H1 (cell line): Measurements from ENCODE around the gene IKZF3. TPM values are rescaled to one million over a fixed set of nuclear protein-coding genes. Genes with fewer than 3 reads are reported as not detected.
A peak's percentile ranks its signal among the peaks of the same experiment; 100 is the strongest.

Experiments used
- BACH1 ChIP-seq: IDR thresholded peaks from 2 replicates; pipeline ENCODE4 v1.6.1; 2012; ENCODE audit warnings: low read length, improper control_type of control experiment
- BCL11A ChIP-seq, 2 experiments: IDR thresholded peaks; one replicate each; pipeline ENCODE4 v1.6.1; 2011; ENCODE audit warnings: low read depth in 2 of 2, low read length in 2 of 2, mild to moderate bottlenecking in 2 of 2
- FOSL1 ChIP-seq: IDR thresholded peaks from 2 replicates; pipeline ENCODE4 v1.6.1; 2011; ENCODE audit warnings: mild to moderate bottlenecking, low read depth, low read length, moderate library complexity; ENCODE audit not compliant: insufficient read depth
- GTF2F1 ChIP-seq: IDR thresholded peaks from 2 replicates; pipeline ENCODE4 v1.6.1; 2012; ENCODE audit warnings: low read depth, low read length, improper control_type of control experiment, borderline replicate concordance
- HDAC2 ChIP-seq, 2 experiments: fragments of 300-600 bp in 1 of 2; sonication (generic) in 1 of 2; IDR thresholded peaks; 2 replicates each; pipeline ENCODE4 v1.6.1; 2011 to 2012; ENCODE audit warnings: low read depth in 2 of 2, low read length in 2 of 2, mild to moderate bottlenecking in 2 of 2, moderate library complexity in 2 of 2, borderline replicate concordance in 1 of 2, inconsistent platforms in 1 of 2
- HDAC6 ChIP-seq: IDR thresholded peaks from one replicate; pipeline ENCODE4 v1.7.1; 2012; ENCODE audit warnings: low read depth, mild to moderate bottlenecking, inconsistent platforms, low read length, moderate library complexity
- JUN ChIP-seq: IDR thresholded peaks from 2 replicates; pipeline ENCODE4 v1.6.1; 2011; ENCODE audit warnings: low read depth, mild to moderate bottlenecking, improper control_type of control experiment, low read length
- JUND ChIP-seq: IDR thresholded peaks from 2 replicates; pipeline ENCODE4 v1.6.1; 2011; ENCODE audit warnings: mild to moderate bottlenecking, improper control_type of control experiment, low read length
- MAX ChIP-seq: IDR thresholded peaks from 2 replicates; pipeline ENCODE4 v1.6.1; 2012; ENCODE audit warnings: inconsistent platforms
- NRF1 ChIP-seq: IDR thresholded peaks from 2 replicates; pipeline ENCODE4 v1.6.1; 2011; ENCODE audit warnings: mild to moderate bottlenecking, low read depth, low read length, improper control_type of control experiment
- PHF8 ChIP-seq: fragments of 200-600 bp; sonication (generic); conservative IDR thresholded peaks from 2 replicates; pipeline ENCODE4 v1.7.1; 2012; ENCODE audit warnings: low read depth, mild to moderate bottlenecking, inconsistent platforms, low read length, moderate library complexity
- POLR2A ChIP-seq, 2 experiments: IDR thresholded peaks; 1 replicate in 1 of 2; 2 replicates in 1 of 2; pipeline ENCODE4 v1.6.1; 2011; ENCODE audit warnings: low read depth in 2 of 2, low read length in 2 of 2, mild to moderate bottlenecking in 2 of 2; ENCODE audit errors: control extremely low read depth in 1 of 2
- POLR2AphosphoS5 ChIP-seq: IDR thresholded peaks from 2 replicates; pipeline ENCODE4 v1.6.1; 2011; ENCODE audit warnings: low read depth, low read length
- RBBP5 ChIP-seq: IDR thresholded peaks from 2 replicates; pipeline ENCODE4 v1.7.1; 2012; ENCODE audit warnings: low read depth, mild to moderate bottlenecking, inconsistent platforms, low read length, moderate library complexity, borderline replicate concordance
- RNF2 ChIP-seq: fragments of 200-900, 300-1000 bp; sonication (generic); IDR thresholded peaks from 2 replicates; pipeline ENCODE4 v1.7.1; 2016; ENCODE audit warnings: borderline replicate concordance, low read depth, mild to moderate bottlenecking, antibody characterized with exemption, low read length; ENCODE audit not compliant: poor library complexity, severe bottlenecking; ENCODE audit errors: missing control alignments
- SIN3A ChIP-seq, 2 experiments: IDR thresholded peaks in 1 of 2; conservative IDR thresholded peaks in 1 of 2; 2 replicates each; pipeline ENCODE4 v1.6.1; 2011 to 2012; ENCODE audit warnings: low read length in 2 of 2, improper control_type of control experiment in 1 of 2, low read depth in 1 of 2, mild to moderate bottlenecking in 1 of 2
- SIX5 ChIP-seq: IDR thresholded peaks from 2 replicates; pipeline ENCODE4 v1.6.1; 2011; ENCODE audit warnings: mild to moderate bottlenecking, low read depth, low read length
- SP2 ChIP-seq: IDR thresholded peaks from 2 replicates; pipeline ENCODE4 v1.6.1; 2012; ENCODE audit warnings: mild to moderate bottlenecking, low read length, inconsistent platforms
- SP4 ChIP-seq: IDR thresholded peaks from 2 replicates; pipeline ENCODE4 v1.6.1; 2012; ENCODE audit warnings: low read length, inconsistent platforms
- SUZ12 ChIP-seq: fragments of 200-600 bp; sonication (generic); IDR thresholded peaks from 2 replicates; pipeline ENCODE4 v1.6.1; 2012; ENCODE audit warnings: mild to moderate bottlenecking, inconsistent platforms, low read length, moderate library complexity, mixed read lengths
- TAF1 ChIP-seq: IDR thresholded peaks from 2 replicates; pipeline ENCODE4 v1.6.1; 2011; ENCODE audit warnings: mild to moderate bottlenecking, low read depth, low read length
- TCF12 ChIP-seq: IDR thresholded peaks from 2 replicates; pipeline ENCODE4 v1.6.1; 2011; ENCODE audit warnings: low read depth, mild to moderate bottlenecking, low read length
- TEAD4 ChIP-seq: IDR thresholded peaks from 2 replicates; pipeline ENCODE4 v1.6.1; 2012; ENCODE audit warnings: low read depth, low read length, inconsistent platforms, mixed read lengths
- ZNF274 ChIP-seq: IDR thresholded peaks from 2 replicates; pipeline ENCODE4 v1.7.0; 2012; ENCODE audit warnings: low read length, borderline replicate concordance; ENCODE audit errors: extremely low read depth
- polyA plus RNA-seq, 7 experiments: library from polyadenylated mRNA; depleted of rRNA in 3 of 7; stranded (reverse) in 5 of 7; unstranded in 2 of 7; fragments of >200 nt in 5 of 7; fragments of 200-250 nt in 2 of 7; gene quantifications; 1 replicate in 5 of 7; 2 replicates in 1 of 7; 4 replicates in 1 of 7; pipeline versions ENCODE4 v1.2.1 to v1.2.3, GENCODE V29; 2011 to 2013; ENCODE audit warnings: missing spikeins in 2 of 7, mixed read lengths in 2 of 7
- total RNA-seq: library from RNA; stranded (reverse); fragmentation: NEBNext Ultra II Directional; extraction: Animal tissue kit (Norgen Biotek cat#: 25700); gene quantifications from 2 replicates; pipeline ENCODE4 v1.2.1, GENCODE V29; 2021

Gene IKZF3
- total and polyA plus RNA-seq, 2 of the 8 experiments (the other 6 are each of a cell fraction or from before 2014, with no cell fraction given): 0.23 to 0.56 TPM

- no peak for TF ChIP-seq HDAC6
- peak; percentile 41; the same call in 1 of the 2 replicates for TF ChIP-seq MAX
- no peak for TF ChIP-seq GTF2F1
- TF ChIP-seq POLR2A (IDR thresholded peaks at IDR 0.05; ENCODE audit: control extremely low read depth in 1 of 2, low read depth in 2 of 2, low read length in 2 of 2): 0 out of 3 replicates have a peak, but pooled peaks of 1 of the 2 experiments have one; percentile 32
- TF ChIP-seq BACH1: peak; percentile 26; the same call in 1 of the 2 replicates
- no peak; the same call in 1 of the 2 replicates for TF ChIP-seq TAF1
- no peak for TF ChIP-seq RNF2
- TF ChIP-seq NRF1: no peak
- no peak for TF ChIP-seq JUN
- TF ChIP-seq FOSL1: no peak
- no peak for TF ChIP-seq RBBP5
- no peak for TF ChIP-seq JUND
- no peak for TF ChIP-seq BCL11A (IDR thresholded peaks at IDR 0.05; ENCODE audit: low read depth in 2 of 2, low read length in 2 of 2)
- no peak; the same call in 1 of the 2 replicates for TF ChIP-seq SUZ12
- TF ChIP-seq SP4: no peak
- no peak for TF ChIP-seq TEAD4
- TF ChIP-seq POLR2AphosphoS5: no peak
- TF ChIP-seq SP2: no peak
- 0 out of 2 replicates have a peak, but pooled peaks have one; percentile 18 for TF ChIP-seq PHF8
- no peak for TF ChIP-seq SIX5
- no peak for TF ChIP-seq TCF12
- no peak for TF ChIP-seq ZNF274
- 0 out of 4 replicates have a peak, but pooled peaks of 1 of the 2 experiments have one; percentile 37 for TF ChIP-seq SIN3A (conservative IDR thresholded peaks at IDR 0.05 in 1 of 2, IDR thresholded peaks at IDR 0.05 in 1 of 2; ENCODE audit: low read depth in 1 of 2, low read length in 2 of 2)
- 0 out of 4 replicates have a peak, but pooled peaks of 1 of the 2 experiments have one; percentile 39 for TF ChIP-seq HDAC2 (IDR thresholded peaks at IDR 0.05; ENCODE audit: borderline replicate concordance in 1 of 2, low read depth in 2 of 2, low read length in 2 of 2)
Observed at GRCh38 chr17:39754161-39754957, 109.8 kb downstream of the IKZF3 start (continued).
